Cardiac fibroblast (primary cell): ENCODE results near the gene TTC33.
"Not testable (repeated sequence)": the region's sequence is repeated elsewhere in the genome, so short reads cannot be mapped to it uniquely, and the experiment has no call there.

Source experiments
- DNase-seq, 2 donors: peaks; one replicate each; pipeline versions ENCODE4 v3.0.0 to v3.0.0-alpha.2; 2010; ENCODE audit warnings: low read depth in 2 of 2
- H3K4me3 ChIP-seq, 2 donors: replicated peaks in 1 of 2; 1 replicate in 1 of 2; 2 replicates in 1 of 2; pipeline ENCODE4 v1.5.1; 2011; ENCODE audit warnings: low read depth in 2 of 2, low read length in 2 of 2, mild to moderate bottlenecking in 2 of 2, moderate library complexity in 1 of 2
- TF ChIP-seq, protein P1 (sequence below): IDR thresholded peaks from one replicate; pipeline ENCODE4 v1.5.1; 2011; ENCODE audit warnings: low read depth, mild to moderate bottlenecking, low read length, inconsistent platforms

The TTC33 gene

DNA sequence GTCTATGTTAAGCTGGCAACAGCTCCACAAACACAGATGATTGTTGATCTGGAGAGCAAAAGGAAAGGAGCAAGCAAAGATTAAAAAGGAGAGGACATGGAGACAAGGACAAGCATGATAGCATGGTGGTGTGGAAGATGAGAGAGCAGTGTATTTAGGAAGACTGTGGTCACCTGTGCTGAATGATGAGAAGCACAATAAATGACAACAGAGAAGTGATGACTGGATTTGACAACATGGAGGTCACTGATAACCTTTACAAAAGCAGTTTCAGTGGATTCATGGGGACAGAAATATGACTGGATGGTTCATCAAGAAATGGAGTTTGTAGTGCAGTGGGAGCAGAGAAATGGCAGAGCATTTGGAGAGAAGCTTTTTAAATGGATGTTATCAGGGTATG, 20.2 kb downstream of the TTC33 start:
- TF ChIP-seq, protein P1, sequence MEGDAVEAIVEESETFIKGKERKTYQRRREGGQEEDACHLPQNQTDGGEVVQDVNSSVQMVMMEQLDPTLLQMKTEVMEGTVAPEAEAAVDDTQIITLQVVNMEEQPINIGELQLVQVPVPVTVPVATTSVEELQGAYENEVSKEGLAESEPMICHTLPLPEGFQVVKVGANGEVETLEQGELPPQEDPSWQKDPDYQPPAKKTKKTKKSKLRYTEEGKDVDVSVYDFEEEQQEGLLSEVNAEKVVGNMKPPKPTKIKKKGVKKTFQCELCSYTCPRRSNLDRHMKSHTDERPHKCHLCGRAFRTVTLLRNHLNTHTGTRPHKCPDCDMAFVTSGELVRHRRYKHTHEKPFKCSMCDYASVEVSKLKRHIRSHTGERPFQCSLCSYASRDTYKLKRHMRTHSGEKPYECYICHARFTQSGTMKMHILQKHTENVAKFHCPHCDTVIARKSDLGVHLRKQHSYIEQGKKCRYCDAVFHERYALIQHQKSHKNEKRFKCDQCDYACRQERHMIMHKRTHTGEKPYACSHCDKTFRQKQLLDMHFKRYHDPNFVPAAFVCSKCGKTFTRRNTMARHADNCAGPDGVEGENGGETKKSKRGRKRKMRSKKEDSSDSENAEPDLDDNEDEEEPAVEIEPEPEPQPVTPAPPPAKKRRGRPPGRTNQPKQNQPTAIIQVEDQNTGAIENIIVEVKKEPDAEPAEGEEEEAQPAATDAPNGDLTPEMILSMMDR = no peak
- no peak for DNase-seq
- no peak overlapping the region for H3K4me3 ChIP-seq

DNA sequence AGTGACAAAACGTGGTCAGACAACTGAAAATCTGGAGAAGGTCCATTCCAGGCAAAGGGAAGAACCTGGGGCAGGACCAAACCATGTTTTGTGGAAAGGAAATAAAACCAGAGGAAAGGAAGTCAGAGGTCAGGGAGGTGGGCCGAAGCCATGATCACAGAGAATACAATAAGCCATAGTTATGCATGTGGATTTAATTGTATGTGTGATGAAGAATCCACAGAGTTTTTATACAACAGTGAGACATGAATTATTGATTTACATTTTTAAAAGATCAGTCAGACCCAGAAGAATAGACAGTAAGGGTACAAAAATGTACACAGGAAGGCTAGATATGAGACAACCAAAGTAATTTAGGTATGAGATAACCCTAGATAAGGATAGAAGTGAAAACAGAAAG, 20.8 kb downstream of the TTC33 start:
- TF ChIP-seq, protein P1 = no peak
- no peak overlapping the region for H3K4me3 ChIP-seq
- peak; percentile 10 to 40 for DNase-seq

DNA sequence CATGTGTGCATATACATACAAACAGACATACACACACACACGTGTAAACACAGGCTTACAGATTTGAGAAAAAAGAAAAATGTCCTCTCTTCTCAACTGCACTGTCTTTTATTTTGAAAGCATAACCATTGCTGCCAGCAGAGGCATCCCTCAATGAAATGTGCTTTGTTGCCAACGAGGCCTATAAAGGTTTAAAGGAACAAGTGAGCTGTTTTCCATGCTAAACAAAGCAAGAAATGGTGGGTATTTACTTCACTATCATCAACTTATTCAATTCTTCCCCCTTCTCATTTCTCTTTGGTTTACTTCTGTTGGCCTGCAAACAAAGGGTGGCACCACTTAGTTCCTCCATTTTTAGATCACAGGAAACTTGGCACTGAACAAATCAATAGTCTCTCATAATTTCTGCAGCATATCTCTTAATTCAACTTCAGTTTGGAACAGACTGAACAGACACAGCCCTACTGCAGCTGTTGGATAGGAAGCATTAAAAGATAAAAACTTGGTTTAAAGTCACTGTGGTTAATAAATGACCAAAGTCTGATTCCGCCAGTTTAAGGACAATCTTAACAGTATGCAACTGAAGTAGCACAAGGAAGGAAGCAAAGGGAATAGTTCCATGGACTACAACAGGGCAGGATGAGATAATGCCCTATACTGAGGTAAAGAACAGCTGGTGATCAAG, 21.7 kb downstream of the TTC33 start:
- H3K4me3 ChIP-seq = no peak overlapping the region
- DNase-seq = peak in 1 of 2 donors; percentile 27
- TF ChIP-seq, protein P1 = no peak

DNA sequence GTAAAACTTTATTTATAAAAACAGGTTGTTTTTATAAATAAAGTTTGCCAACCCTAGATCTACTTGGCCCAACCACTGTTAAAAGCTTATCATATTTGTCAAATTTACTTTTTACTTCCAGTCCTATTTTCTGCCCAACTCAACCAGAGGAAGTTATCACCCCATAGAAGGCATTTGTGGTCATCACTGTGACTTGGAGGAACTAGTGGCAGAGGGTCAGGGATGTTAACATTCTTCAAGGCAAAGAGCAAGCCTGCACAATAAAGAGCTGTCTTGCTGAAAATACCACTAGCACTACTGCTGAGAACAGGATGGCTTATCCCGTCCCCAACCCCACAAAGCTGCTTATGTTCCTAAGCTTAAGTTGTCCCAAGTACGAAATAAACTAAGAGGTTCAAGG, 22.3 kb downstream of the TTC33 start:
- H3K4me3 ChIP-seq = no peak overlapping the region
- DNase-seq = no peak
- TF ChIP-seq, protein P1 = no peak

DNA sequence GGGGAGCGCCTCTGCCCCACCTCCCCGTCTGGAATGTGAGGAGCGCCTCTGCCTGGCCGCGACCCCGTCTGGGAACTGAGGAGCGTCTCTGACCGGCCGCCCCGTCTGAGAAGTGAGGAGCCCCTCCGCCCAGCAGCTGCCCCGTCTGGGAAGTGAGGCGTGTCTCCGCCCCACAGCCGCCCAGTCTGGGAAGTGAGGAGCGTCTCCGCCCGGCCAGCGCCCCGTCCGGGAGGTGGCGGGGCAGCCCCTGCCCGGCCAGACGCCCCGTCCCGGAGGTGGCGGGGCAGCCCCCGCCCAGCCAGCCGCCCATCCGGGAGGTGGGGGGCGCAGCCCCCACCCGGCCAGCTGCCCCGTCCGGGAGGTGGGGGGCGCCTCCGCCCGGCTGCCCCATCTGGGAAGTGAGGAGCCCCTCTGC, 33.3 kb downstream of the TTC33 start:
- H3K4me3 ChIP-seq, DNase-seq: not testable (repeated sequence)

DNA sequence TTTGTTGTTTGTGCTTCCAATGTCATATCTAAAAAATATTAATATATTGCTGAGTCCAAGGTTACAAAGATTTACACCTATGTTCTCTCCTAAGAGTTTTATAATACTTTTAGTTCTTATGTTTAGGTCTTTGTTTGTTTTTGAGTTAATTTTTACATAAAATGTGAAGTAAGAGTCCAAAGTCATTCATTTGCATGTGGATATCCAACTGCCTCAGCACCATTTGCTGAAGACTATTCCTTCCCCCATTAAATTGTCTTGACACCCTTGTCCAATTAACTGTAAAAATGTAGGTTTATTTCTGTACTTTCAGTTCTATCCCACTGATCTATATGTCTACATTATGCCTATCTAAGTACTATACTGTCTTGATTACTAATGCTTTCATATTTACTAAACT, 35.7 kb downstream of the TTC33 start:
- H3K4me3 ChIP-seq = no peak overlapping the region
- no peak for DNase-seq
- TF ChIP-seq, protein P1 = no peak

DNA sequence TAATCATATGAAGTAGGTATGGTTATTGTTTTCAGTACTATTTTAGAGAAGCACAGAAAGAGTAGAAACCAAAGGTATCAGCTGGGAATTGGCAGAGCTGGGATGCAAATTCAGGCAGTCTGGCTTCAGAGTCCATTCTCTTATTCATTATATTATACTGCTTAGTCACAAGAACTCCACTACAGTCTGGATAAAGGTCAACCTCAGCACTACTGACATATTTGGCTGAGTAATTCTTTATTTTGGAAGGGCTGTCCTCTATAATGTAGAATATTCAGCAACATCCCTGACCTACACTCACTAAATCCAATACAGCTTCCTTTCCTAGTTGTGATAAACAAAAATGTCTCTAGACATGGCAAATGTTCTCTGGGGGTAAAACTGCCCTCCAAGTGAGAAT, 38.5 kb downstream of the TTC33 start:
- peak; percentile 70 to 79 for DNase-seq
- TF ChIP-seq, protein P1 = no peak
- no peak overlapping the region for H3K4me3 ChIP-seq
